ENCODE results near the gene NELL2. TPM values are rescaled to one million over a fixed set of nuclear protein-coding genes. Genes with fewer than 3 reads are reported as not detected.

The NELL2 gene
- polyA plus RNA-seq, 1 donor = 99.9 TPM

DNA sequence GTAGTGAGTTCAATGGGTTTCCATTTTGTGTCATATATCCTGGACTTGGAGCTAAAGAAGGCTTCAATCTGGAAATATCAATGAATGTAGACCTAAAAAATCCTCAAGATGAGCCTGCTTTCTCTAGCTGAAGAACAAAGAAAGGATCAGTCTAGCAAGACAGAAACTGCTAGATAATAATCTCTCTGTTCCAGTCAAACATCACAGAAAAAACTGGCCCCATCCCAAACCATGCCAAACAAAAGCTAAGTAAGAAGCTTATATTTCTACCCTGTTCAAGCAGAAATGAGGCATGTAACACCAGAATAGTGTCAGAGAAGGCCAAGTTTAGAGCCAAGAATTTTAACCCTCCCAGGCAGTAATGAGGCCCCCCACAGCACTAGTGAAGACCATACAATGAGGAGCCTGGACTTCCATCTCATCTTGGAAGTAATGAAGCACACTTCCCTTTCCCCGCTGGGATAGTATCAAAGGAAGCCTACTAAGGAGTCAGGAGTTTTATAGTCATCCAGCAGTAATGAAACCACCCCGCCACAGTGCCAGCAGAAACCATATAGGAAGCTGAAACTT is 95.8 kb downstream of the NELL2 start:
- Histone ChIP-seq H3K4me1 (ENCODE audit: control insufficient read depth, insufficient read depth, low read length) (no peaks in the 10 kb centered on the region), H3K27me3 (ENCODE audit: control insufficient read depth, insufficient read depth, low read length) (no peaks in the 10 kb centered on the region), H3K9me3 (ENCODE audit: control insufficient read depth, low read depth, low read length) (no peaks in the 10 kb centered on the region), H3K4me3 (ENCODE audit: low read length) (no peak overlapping the region), H3K27ac (ENCODE audit: low read length) (no peak overlapping the region), H3K36me3 (ENCODE audit: control insufficient read depth, insufficient read depth, low read length) (no peaks in the 10 kb centered on the region)
- no peak for DNase-seq
- WGBS (ENCODE audit: insufficient coverage, low lambda C conversion rate) = 86% methylated on average over 1 of the region's 2 CpGs

- H3K36me3 ChIP-seq (ENCODE audit: control insufficient read depth, insufficient read depth, low read length) = no peaks in the 10 kb centered on the region
- no peaks in the 10 kb centered on the region for H3K9me3 ChIP-seq (ENCODE audit: control insufficient read depth, low read depth, low read length)
- no peak overlapping the region for H3K27ac ChIP-seq (ENCODE audit: low read length)
- H3K4me1 ChIP-seq (ENCODE audit: control insufficient read depth, insufficient read depth, low read length) = no peaks in the 10 kb centered on the region
- WGBS (ENCODE audit: insufficient coverage, low lambda C conversion rate) = no CpG with 5 or more reads among the region's 6 CpGs
- H3K4me3 ChIP-seq (ENCODE audit: low read length) = no peak overlapping the region
- no peaks in the 10 kb centered on the region for H3K27me3 ChIP-seq (ENCODE audit: control insufficient read depth, insufficient read depth, low read length)
- no peak for DNase-seq
Measured at GRCh38 chr12:44779766-44780165, 96.3 kb downstream of the NELL2 start.

DNA sequence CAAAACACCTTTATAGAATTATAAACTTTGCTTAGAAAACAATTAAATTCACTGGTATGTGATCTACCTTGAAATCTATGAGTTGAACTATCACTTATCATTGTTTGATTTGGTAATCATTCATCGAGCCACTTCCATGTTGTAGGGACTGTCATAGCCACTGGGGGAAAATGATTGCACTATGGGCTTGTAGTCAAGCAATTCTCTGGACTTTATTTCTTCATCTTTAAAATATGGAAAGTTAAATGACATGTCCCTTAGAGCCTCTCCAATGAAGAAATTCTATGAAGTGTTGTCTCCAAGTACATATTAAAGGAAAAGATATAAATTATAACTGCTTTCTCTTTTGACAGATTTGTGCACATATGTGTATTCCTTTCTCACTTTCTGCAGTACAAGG is 97.3 kb downstream of the NELL2 start:
- no CpG with 5 or more reads among the region's 1 CpG for WGBS (ENCODE audit: insufficient coverage, low lambda C conversion rate)
- no peak for DNase-seq
- Histone ChIP-seq H3K36me3 (ENCODE audit: control insufficient read depth, insufficient read depth, low read length) (no peaks in the 10 kb centered on the region), H3K27ac (ENCODE audit: low read length) (no peak overlapping the region), H3K27me3 (ENCODE audit: control insufficient read depth, insufficient read depth, low read length) (no peaks in the 10 kb centered on the region), H3K4me3 (ENCODE audit: low read length) (no peak overlapping the region), H3K4me1 (ENCODE audit: control insufficient read depth, insufficient read depth, low read length) (no peaks in the 10 kb centered on the region), H3K9me3 (ENCODE audit: control insufficient read depth, low read depth, low read length) (no peaks in the 10 kb centered on the region)

- no peaks in the 10 kb centered on the region for H3K9me3 ChIP-seq (ENCODE audit: control insufficient read depth, low read depth, low read length)
- H3K4me3 ChIP-seq (ENCODE audit: low read length) = no peak overlapping the region
- no peaks in the 10 kb centered on the region for H3K4me1 ChIP-seq (ENCODE audit: control insufficient read depth, insufficient read depth, low read length)
- WGBS (ENCODE audit: insufficient coverage, low lambda C conversion rate) = 73% methylated on average over 1 of the region's 1 CpG
- no peak overlapping the region for H3K27ac ChIP-seq (ENCODE audit: low read length)
- H3K27me3 ChIP-seq (ENCODE audit: control insufficient read depth, insufficient read depth, low read length) = no peaks in the 10 kb centered on the region
- DNase-seq = no peak
- H3K36me3 ChIP-seq (ENCODE audit: control insufficient read depth, insufficient read depth, low read length) = no peaks in the 10 kb centered on the region
Measured at GRCh38 chr12:44777044-44777443, 99.1 kb downstream of the NELL2 start.

- WGBS (ENCODE audit: insufficient coverage, low lambda C conversion rate) = 60% methylated on average over 1 of the region's 6 CpGs
- H3K4me1 ChIP-seq (ENCODE audit: control insufficient read depth, insufficient read depth, low read length) = no peaks in the 10 kb centered on the region
- H3K9me3 ChIP-seq (ENCODE audit: control insufficient read depth, low read depth, low read length) = no peaks in the 10 kb centered on the region
- no peak for DNase-seq
- H3K27ac ChIP-seq (ENCODE audit: low read length) = no peak overlapping the region
- no peak overlapping the region for H3K4me3 ChIP-seq (ENCODE audit: low read length)
- no peaks in the 10 kb centered on the region for H3K36me3 ChIP-seq (ENCODE audit: control insufficient read depth, insufficient read depth, low read length)
- no peaks in the 10 kb centered on the region for H3K27me3 ChIP-seq (ENCODE audit: control insufficient read depth, insufficient read depth, low read length)
Measured at GRCh38 chr12:44775901-44776300, 100.2 kb downstream of the NELL2 start.

- H3K27ac ChIP-seq (ENCODE audit: low read length) = no peak overlapping the region
- H3K4me3 ChIP-seq (ENCODE audit: low read length) = no peak overlapping the region
- WGBS (ENCODE audit: insufficient coverage, low lambda C conversion rate) = 20% methylated on average over 1 of the region's 11 CpGs
- no peaks in the 10 kb centered on the region for H3K36me3 ChIP-seq (ENCODE audit: control insufficient read depth, insufficient read depth, low read length)
- no peaks in the 10 kb centered on the region for H3K4me1 ChIP-seq (ENCODE audit: control insufficient read depth, insufficient read depth, low read length)
- peak; percentile 7 to 11 for DNase-seq
- H3K9me3 ChIP-seq (ENCODE audit: control insufficient read depth, low read depth, low read length) = no peaks in the 10 kb centered on the region
- H3K27me3 ChIP-seq (ENCODE audit: control insufficient read depth, insufficient read depth, low read length) = no peaks in the 10 kb centered on the region
Measured at GRCh38 chr12:44774815-44775411, 101.2 kb downstream of the NELL2 start.

GRCh38 chr12:44771485-44772021 is 104.6 kb downstream of the NELL2 start:
- Histone ChIP-seq H3K27me3 (ENCODE audit: control insufficient read depth, insufficient read depth, low read length) (no peaks in the 10 kb centered on the region), H3K36me3 (ENCODE audit: control insufficient read depth, insufficient read depth, low read length) (no peaks in the 10 kb centered on the region), H3K9me3 (ENCODE audit: control insufficient read depth, low read depth, low read length) (no peaks in the 10 kb centered on the region), H3K4me3 (ENCODE audit: low read length) (no peak overlapping the region), H3K27ac (ENCODE audit: low read length) (no peak overlapping the region), H3K4me1 (ENCODE audit: control insufficient read depth, insufficient read depth, low read length) (no peaks in the 10 kb centered on the region)
- 75% methylated on average over 3 of the region's 8 CpGs for WGBS (ENCODE audit: insufficient coverage, low lambda C conversion rate)
- no peak for DNase-seq

GRCh38 chr12:44765796-44766195 is 110.3 kb downstream of the NELL2 start:
- Histone ChIP-seq H3K9me3 (ENCODE audit: control insufficient read depth, low read depth, low read length) (no peaks in the 10 kb centered on the region), H3K27me3 (ENCODE audit: control insufficient read depth, insufficient read depth, low read length) (no peaks in the 10 kb centered on the region), H3K36me3 (ENCODE audit: control insufficient read depth, insufficient read depth, low read length) (no peaks in the 10 kb centered on the region), H3K4me1 (ENCODE audit: control insufficient read depth, insufficient read depth, low read length) (no peaks in the 10 kb centered on the region), H3K4me3 (ENCODE audit: low read length) (no peak overlapping the region), H3K27ac (ENCODE audit: low read length) (no peak overlapping the region)
- WGBS (ENCODE audit: insufficient coverage, low lambda C conversion rate) = no CpG with 5 or more reads among the region's 3 CpGs
- no peak for DNase-seq

DNA sequence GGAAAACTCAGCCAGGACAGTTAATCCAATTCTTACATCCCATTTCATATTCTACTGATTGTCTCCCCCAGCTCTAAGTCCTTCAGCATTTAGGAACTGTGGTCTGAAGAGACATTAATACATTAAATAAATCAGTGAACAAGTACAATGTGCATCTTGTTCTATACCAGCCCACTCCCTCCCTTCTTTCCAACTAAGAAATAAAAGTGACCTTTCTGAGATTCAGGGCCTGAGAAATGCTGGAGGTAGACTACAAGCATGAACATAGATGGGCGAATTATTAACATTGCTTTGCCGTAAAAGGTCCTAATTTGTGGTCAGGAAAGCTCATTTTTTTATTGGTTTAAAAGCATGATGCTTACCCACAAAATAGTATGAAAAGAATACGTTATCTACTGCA is 113.1 kb downstream of the NELL2 start:
- 100% methylated on average over 2 of the region's 3 CpGs for WGBS (ENCODE audit: insufficient coverage, low lambda C conversion rate)
- H3K4me3 ChIP-seq (ENCODE audit: low read length) = no peak overlapping the region
- H3K4me1 ChIP-seq (ENCODE audit: control insufficient read depth, insufficient read depth, low read length) = no peaks in the 10 kb centered on the region
- no peaks in the 10 kb centered on the region for H3K36me3 ChIP-seq (ENCODE audit: control insufficient read depth, insufficient read depth, low read length)
- no peaks in the 10 kb centered on the region for H3K27me3 ChIP-seq (ENCODE audit: control insufficient read depth, insufficient read depth, low read length)
- no peaks in the 10 kb centered on the region for H3K9me3 ChIP-seq (ENCODE audit: control insufficient read depth, low read depth, low read length)
- no peak overlapping the region for H3K27ac ChIP-seq (ENCODE audit: low read length)
- no peak for DNase-seq

GRCh38 chr12:44759289-44759688 is 116.8 kb downstream of the NELL2 start:
- no peaks in the 10 kb centered on the region for H3K36me3 ChIP-seq (ENCODE audit: control insufficient read depth, insufficient read depth, low read length)
- 100% methylated on average over 1 of the region's 1 CpG for WGBS (ENCODE audit: insufficient coverage, low lambda C conversion rate)
- no peaks in the 10 kb centered on the region for H3K9me3 ChIP-seq (ENCODE audit: control insufficient read depth, low read depth, low read length)
- no peak overlapping the region for H3K27ac ChIP-seq (ENCODE audit: low read length)
- no peak for DNase-seq
- H3K4me1 ChIP-seq (ENCODE audit: control insufficient read depth, insufficient read depth, low read length) = no peaks in the 10 kb centered on the region
- H3K4me3 ChIP-seq (ENCODE audit: low read length) = no peak overlapping the region
- no peaks in the 10 kb centered on the region for H3K27me3 ChIP-seq (ENCODE audit: control insufficient read depth, insufficient read depth, low read length)

- WGBS (ENCODE audit: insufficient coverage, low lambda C conversion rate) = 92% methylated on average over 3 of the region's 3 CpGs
- no peak overlapping the region for H3K4me3 ChIP-seq (ENCODE audit: low read length)
- H3K27me3 ChIP-seq (ENCODE audit: control insufficient read depth, insufficient read depth, low read length) = no peaks in the 10 kb centered on the region
- no peaks in the 10 kb centered on the region for H3K4me1 ChIP-seq (ENCODE audit: control insufficient read depth, insufficient read depth, low read length)
- no peak for DNase-seq
- H3K9me3 ChIP-seq (ENCODE audit: control insufficient read depth, low read depth, low read length) = no peaks in the 10 kb centered on the region
- H3K27ac ChIP-seq (ENCODE audit: low read length) = no peak overlapping the region
- no peaks in the 10 kb centered on the region for H3K36me3 ChIP-seq (ENCODE audit: control insufficient read depth, insufficient read depth, low read length)
Measured at GRCh38 chr12:44750468-44750867, 125.6 kb downstream of the NELL2 start.
